ENCODE measurements around the gene COMTD1. TPM values are rescaled to one million over a fixed set of nuclear protein-coding genes. Genes with fewer than 3 reads are reported as not detected.
A peak's percentile ranks its signal among the peaks of the same experiment; 100 is the strongest.
"Not testable (repeated sequence)": the region's sequence is repeated elsewhere in the genome, so short reads cannot be mapped to it uniquely, and the experiment has no call there.

COMTD1 gene
- total RNA-seq, 1 donor from 2014 or later: 18.3 TPM

DNA sequence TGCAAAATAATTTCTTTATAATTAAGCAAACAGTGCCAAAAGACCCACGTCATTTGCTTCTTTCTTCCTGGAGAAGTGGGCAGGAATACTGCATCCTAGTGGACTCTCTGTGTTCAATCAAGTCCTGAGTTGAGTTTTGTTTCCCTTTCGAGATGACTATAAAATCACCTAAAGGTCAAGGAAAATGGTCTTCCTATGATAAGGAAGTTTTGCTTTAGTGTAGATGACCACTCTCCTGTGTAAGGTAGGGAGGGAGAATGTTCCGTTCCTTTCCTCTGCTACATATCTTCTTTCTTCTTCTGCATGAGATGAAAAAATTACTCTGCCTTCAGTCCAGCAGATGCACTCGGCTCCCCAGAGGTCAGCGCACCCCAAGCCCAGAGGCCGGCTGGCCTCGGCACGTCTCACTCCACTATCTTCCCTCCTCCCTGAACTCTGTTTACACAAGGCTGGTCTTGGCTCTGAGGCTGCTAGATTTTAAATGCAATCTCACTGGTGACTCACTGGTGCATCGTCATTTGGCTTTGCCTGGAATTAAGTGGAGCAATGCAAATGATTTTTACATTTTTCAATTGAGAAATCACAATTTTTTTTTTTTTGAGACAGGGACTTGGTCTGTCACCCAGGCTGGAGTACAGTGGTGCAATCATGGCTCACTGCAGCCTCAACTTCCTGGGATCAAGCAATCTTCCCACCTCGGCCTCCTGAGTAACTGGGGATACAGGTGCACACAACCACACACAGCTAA is 43.8 kb downstream of the COMTD1 start:
- peak; percentile 82 to 85 for ATAC-seq
- intact Hi-C loops (cut with DNase I): no loop called here
- peak; percentile 54 for DNase-seq
- Histone ChIP-seq H3K27ac (peak overlapping the region; percentile 56), H3K27me3 (ENCODE audit: low read depth) (no peaks in the 10 kb centered on the region), H3K4me1 (peaks cover 11% of the 10 kb centered on the region), H3K36me3 (no peaks in the 10 kb centered on the region), H3K9me3 (no peaks in the 10 kb centered on the region), H3K4me3 (no peak overlapping the region)
- TF ChIP-seq CTCF (IDR thresholded peaks at IDR 0.05): peak; percentile 6

DNA sequence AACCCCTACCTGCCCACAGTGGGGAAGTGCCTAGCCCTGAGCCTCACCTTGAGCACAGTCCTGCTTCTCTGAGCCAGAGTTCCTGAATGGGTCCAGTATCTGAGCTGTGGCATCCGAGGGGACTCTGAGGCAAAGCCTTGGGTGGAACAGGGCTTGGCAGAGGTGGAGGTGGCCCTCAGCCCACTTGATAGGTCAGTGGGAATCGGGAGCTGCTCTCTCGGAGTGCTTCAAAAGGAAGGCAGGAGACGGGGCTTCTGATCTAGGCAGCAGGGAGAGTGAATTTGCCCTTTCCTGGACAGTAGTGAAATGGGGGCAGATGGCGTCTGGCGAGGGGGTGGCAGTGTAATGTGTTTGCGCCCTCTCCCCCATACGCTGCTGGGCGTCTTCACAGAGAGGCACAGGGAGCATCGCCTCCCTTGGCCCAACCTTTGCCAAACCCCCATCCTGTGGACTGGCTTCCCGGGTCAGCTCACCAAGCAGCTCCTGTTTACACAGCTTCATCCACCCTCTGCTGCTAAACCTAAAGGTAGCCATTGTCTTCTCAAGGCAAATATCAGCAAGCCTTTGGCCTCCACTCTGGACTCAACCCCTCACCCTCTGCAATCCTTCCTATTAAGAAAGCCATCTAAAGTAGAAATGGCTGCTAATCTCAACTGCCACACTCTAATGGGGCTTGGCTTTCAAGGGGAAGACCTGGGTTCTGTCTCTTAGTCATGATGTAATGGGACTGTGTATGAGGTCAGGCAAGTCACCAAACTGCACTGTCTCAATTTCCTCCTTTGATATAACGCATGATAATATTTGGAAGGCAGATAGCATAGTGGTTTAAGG is 46.3 kb downstream of the COMTD1 start:
- intact Hi-C loops (cut with DNase I): no loop called here
- TF ChIP-seq CTCF (IDR thresholded peaks at IDR 0.05): no peak
- H3K27me3 ChIP-seq (ENCODE audit: low read depth): no peaks in the 10 kb centered on the region
- DNase-seq: no peak
- no peak overlapping the region for H3K4me3 ChIP-seq
- no peaks in the 10 kb centered on the region for H3K36me3 ChIP-seq
- H3K27ac ChIP-seq: no peak overlapping the region
- H3K4me1 ChIP-seq: peaks cover 11% of the 10 kb centered on the region
- no peak for ATAC-seq
- H3K9me3 ChIP-seq: no peaks in the 10 kb centered on the region

DNA sequence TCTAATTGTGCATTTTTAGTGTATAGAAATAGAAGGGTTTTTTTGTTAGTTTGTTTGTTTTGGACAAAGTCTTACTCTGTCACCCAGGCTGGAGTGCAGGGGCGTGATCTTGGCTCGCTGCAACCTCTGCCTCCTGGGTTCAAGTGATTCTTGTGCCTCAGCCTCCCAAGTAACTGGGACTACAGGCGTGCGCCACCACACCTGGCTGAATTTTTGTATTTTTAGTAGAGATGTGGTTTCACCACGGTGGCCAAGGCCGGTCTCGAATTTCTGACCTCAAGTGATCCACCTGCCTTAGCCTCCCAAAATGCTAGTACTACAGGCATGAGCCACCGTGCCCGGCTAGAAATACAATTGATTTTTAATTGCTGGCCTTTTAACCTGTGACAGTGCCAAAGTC is 47.2 kb downstream of the COMTD1 start:
- H3K27ac ChIP-seq; DNase-seq; H3K4me3 ChIP-seq; H3K27me3 ChIP-seq (ENCODE audit: low read depth); H3K9me3 ChIP-seq; H3K36me3 ChIP-seq; intact Hi-C loops (cut with DNase I); ATAC-seq: not testable (repeated sequence)
- H3K4me1 ChIP-seq: peaks cover 11% of the 10 kb centered on the region

DNA sequence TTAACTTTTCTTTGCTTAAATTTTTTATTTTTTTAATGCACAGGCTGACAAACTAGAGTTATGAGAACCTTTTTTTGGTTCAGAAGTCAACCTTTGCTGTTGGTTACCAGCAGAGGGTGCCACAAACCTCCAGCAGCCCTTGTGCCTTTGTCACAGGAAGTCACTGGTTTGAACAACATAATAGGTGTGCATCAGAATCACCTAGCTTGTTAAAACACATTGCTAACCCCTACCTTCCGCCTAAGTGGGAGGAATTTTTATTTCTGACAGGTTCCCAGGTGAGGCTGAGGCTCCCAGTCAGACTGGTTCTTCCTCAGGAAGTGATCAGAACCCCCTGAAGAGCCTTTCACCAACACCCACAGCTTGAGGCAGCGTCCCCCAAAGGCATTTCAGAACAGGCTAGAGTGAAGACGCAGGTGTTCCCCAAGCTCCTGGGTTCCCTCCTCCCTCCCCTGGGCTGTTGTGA is 47.8 kb downstream of the COMTD1 start:
- intact Hi-C loops (cut with DNase I): no loop called here
- Histone ChIP-seq H3K4me1 (peaks cover 11% of the 10 kb centered on the region), H3K27me3 (ENCODE audit: low read depth) (no peaks in the 10 kb centered on the region), H3K4me3 (no peak overlapping the region), H3K36me3 (no peaks in the 10 kb centered on the region), H3K27ac (no peak overlapping the region), H3K9me3 (no peaks in the 10 kb centered on the region)
- TF ChIP-seq CTCF (IDR thresholded peaks at IDR 0.05): peak; percentile 65
- DNase-seq: no peak
- peak; percentile 64 to 65 for ATAC-seq

- no peak for DNase-seq
- H3K27ac ChIP-seq: no peak overlapping the region
- peak in 1 of 2 donors; percentile 44 for ATAC-seq
These were observed 49.4 kb downstream of the COMTD1 start for GRCh38 chr10:75186310-75186709.

More at GRCh38 chr10:75186310-75186709, 49.4 kb downstream of the COMTD1 start:
- intact Hi-C loops (cut with DNase I): no loop called here
- no peaks in the 10 kb centered on the region for H3K9me3 ChIP-seq
- no peaks in the 10 kb centered on the region for H3K4me1 ChIP-seq
- no peak for TF ChIP-seq CTCF (IDR thresholded peaks at IDR 0.05)
- H3K4me3 ChIP-seq: no peak overlapping the region
- no peaks in the 10 kb centered on the region for H3K36me3 ChIP-seq
- H3K27me3 ChIP-seq (ENCODE audit: low read depth): no peaks in the 10 kb centered on the region

Other genes with a start within 250 kb of the COMTD1 start
- gene SAMD8, start 124.3 kb downstream of the COMTD1 start, total RNA-seq: 21.7 TPM
- gene VDAC2, start 25.2 kb downstream of the COMTD1 start, total RNA-seq: 120 TPM
- 28.3 TPM for gene ZNF503, start 165.8 kb upstream of the COMTD1 start, total RNA-seq
- 29.9 TPM for gene LRMDA, start 195.7 kb upstream of the COMTD1 start, total RNA-seq